GM12891 (cell line): ENCODE results near the gene CAMTA1.

ENCODE experiments used
- POLR2A ChIP-seq: IDR thresholded peaks from 2 replicates; pipeline ENCODE4 v1.6.1; 2011; ENCODE audit warnings: low read depth, low read length, control low read depth
- POLR2AphosphoS5 ChIP-seq: IDR thresholded peaks from 2 replicates; pipeline ENCODE4 v1.6.1; 2011; ENCODE audit warnings: low read depth, low read length, control low read depth
- TAF1 ChIP-seq: IDR thresholded peaks from 2 replicates; pipeline ENCODE4 v1.6.1; 2011; ENCODE audit warnings: low read depth, low read length, control low read depth

GRCh38 chr1:6985549-6986276 lies 200.5 kb downstream of the CAMTA1 start:
- TF ChIP-seq POLR2A (no peak), POLR2AphosphoS5 (no peak), TAF1 (no peak)
